UCSD-AML1 (cell line): ENCODE measurements around the gene UACA.
"Not testable (repeated sequence)": the region's sequence is repeated elsewhere in the genome, so short reads cannot be mapped to it uniquely, and the experiment has no call there.

Experiments
- DNase-seq: peaks from one replicate; lab custom pipeline; 2025; ENCODE audit not compliant: unreplicated experiment; lab: John Stamatoyannopoulos, UW

Gene UACA

GRCh38 chr15:70758790-70759462 lies 4.4 kb downstream of the UACA start:
- no peak for DNase-seq

GRCh38 chr15:70757627-70758026 lies 5.7 kb downstream of the UACA start:
- DNase-seq, result no peak

- no peak for DNase-seq
Observed at GRCh38 chr15:70754862-70755261, 8.5 kb downstream of the UACA start.

GRCh38 chr15:70753101-70753829 lies 10.1 kb downstream of the UACA start:
- no peak for DNase-seq

- DNase-seq, result no peak
Observed at GRCh38 chr15:70752193-70752635, 11.1 kb downstream of the UACA start.

GRCh38 chr15:70750203-70750869 lies 13.0 kb downstream of the UACA start:
- no peak for DNase-seq

- no peak for DNase-seq
Observed at GRCh38 chr15:70748281-70748747, 15.0 kb downstream of the UACA start.

- DNase-seq, result not testable (repeated sequence)
Observed at GRCh38 chr15:70746598-70746997, 16.8 kb downstream of the UACA start.

- DNase-seq, result no peak
Observed at GRCh38 chr15:70742928-70743327, 20.4 kb downstream of the UACA start.

GRCh38 chr15:70741677-70742293 lies 21.6 kb downstream of the UACA start:
- DNase-seq, result no peak

GRCh38 chr15:70741107-70741531 lies 22.2 kb downstream of the UACA start:
- DNase-seq, result no peak

- not testable (repeated sequence) for DNase-seq
Observed at GRCh38 chr15:70735040-70735439, 28.3 kb downstream of the UACA start.

- no peak for DNase-seq
Observed at GRCh38 chr15:70729164-70729563, 34.2 kb downstream of the UACA start.

GRCh38 chr15:70726753-70727152 lies 36.6 kb downstream of the UACA start:
- no peak for DNase-seq

GRCh38 chr15:70723927-70724326 lies 39.4 kb downstream of the UACA start:
- no peak for DNase-seq

GRCh38 chr15:70723122-70723422 lies 40.3 kb downstream of the UACA start:
- DNase-seq, result no peak

GRCh38 chr15:70722266-70723121 lies 40.9 kb downstream of the UACA start:
- DNase-seq, result no peak

GRCh38 chr15:70720228-70721016 lies 42.9 kb downstream of the UACA start:
- no peak for DNase-seq

- DNase-seq, result no peak
Observed at GRCh38 chr15:70717237-70717793, 46.0 kb downstream of the UACA start.
